HepG2 (cell line): Measurements from ENCODE around the gene TOX4.

Experiments
- KMT2B ChIP-seq: IDR thresholded peaks from 2 replicates; pipeline ENCODE4 v1.6.1; 2016; ENCODE audit warnings: missing genetic modification reagents, missing compliant biosample characterization
- POLR2AphosphoS5 ChIP-seq: IDR thresholded peaks from 2 replicates; pipeline ENCODE4 v1.6.1; 2012; ENCODE audit warnings: low read depth, low read length
- SATB2 ChIP-seq: sonication (generic); formaldehyde crosslinking; IDR thresholded peaks from 2 replicates; pipeline ENCODE4 v1.5.0; 2020; ENCODE audit warnings: missing genetic modification reagents
- SP1 ChIP-seq, 2 experiments: fragments of 450-650 bp in 1 of 2; sonication (generic) in 1 of 2; formaldehyde crosslinking in 1 of 2; IDR thresholded peaks; 2 replicates each; pipeline versions ENCODE4 v1.4.0 to v1.6.1; 2016 to 2020; ENCODE audit warnings: missing genetic modification reagents in 1 of 2
- ZFY ChIP-seq: sonication (generic); formaldehyde crosslinking; IDR thresholded peaks from 2 replicates; pipeline ENCODE4 v1.4.0; 2020; ENCODE audit warnings: missing genetic modification reagents
- ZSCAN30 ChIP-seq: sonication (generic); formaldehyde crosslinking; IDR thresholded peaks from 2 replicates; pipeline ENCODE4 v1.5.0; 2020; ENCODE audit warnings: mild to moderate bottlenecking, missing genetic modification reagents
- TF ChIP-seq, protein P1 (sequence below): sonication (generic); formaldehyde crosslinking; IDR thresholded peaks from 2 replicates; pipeline ENCODE4 v1.8.0; 2022; ENCODE audit warnings: low read depth, missing genetic modification reagents

DNA sequence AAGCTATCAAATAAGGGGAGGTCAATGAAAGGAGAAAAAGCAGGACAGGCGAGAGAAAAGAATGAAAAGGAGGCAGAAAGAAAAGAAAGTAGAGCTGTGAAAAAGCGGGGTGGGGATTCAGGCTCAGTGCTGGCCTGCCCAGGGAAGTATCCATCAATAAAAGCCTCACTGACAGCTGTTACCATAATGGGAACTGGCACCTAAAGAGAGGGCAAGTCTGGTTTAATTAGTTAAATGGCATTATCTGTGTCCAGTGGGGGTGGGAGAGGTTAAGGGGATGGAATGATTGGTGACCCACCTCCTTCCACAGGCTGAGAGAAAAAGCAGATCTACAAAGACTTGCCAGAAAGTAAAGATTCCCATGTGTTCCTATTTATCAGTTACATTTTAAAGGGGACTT, 41.7 kb downstream of the TOX4 start:
- no peak for TF ChIP-seq SP1 (IDR thresholded peaks at IDR 0.05)
- TF ChIP-seq SP1 (CRISPR knock-in tag; IDR thresholded peaks at IDR 0.05), result no peak
- TF ChIP-seq SATB2 (CRISPR knock-in tag), result no peak
- TF ChIP-seq ZSCAN30 (CRISPR knock-in tag), result no peak
- no peak for TF ChIP-seq POLR2AphosphoS5
- TF ChIP-seq ZFY (CRISPR knock-in tag), result no peak
- TF ChIP-seq, protein P1, sequence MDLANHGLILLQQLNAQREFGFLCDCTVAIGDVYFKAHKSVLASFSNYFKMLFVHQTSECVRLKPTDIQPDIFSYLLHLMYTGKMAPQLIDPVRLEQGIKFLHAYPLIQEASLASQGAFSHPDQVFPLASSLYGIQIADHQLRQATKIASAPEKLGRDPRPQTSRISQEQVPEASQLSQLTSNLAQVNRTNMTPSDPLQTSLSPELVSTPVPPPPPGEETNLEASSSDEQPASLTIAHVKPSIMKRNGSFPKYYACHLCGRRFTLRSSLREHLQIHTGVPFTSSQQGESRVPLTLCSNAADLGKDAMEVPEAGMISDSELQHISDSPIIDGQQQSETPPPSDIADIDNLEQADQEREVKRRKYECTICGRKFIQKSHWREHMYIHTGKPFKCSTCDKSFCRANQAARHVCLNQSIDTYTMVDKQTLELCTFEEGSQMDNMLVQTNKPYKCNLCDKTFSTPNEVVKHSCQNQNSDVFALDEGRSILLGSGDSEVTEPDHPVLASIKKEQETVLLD, result no peak
- no peak for TF ChIP-seq KMT2B
